ENCODE data around the gene METTL25B. TPM values are rescaled to one million over a fixed set of nuclear protein-coding genes. Genes with fewer than 3 reads are reported as not detected.

METTL25B gene
- total and polyA plus RNA-seq, 2 of the 13 experiments (the other 11 are each of a cell fraction or from before 2014, with no cell fraction given) = 11.9 to 24.0 TPM

- TF ChIP-seq NCOA2 (CRISPR knock-in tag; IDR thresholded peaks at IDR 0.05) (0 out of 2 replicates have a peak, but pooled peaks have one; percentile 42), ZNF20 (CRISPR knock-in tag; IDR thresholded peaks at IDR 0.05) (no peak), KAT7 (CRISPR knock-in tag; IDR thresholded peaks at IDR 0.05; ENCODE audit: borderline replicate concordance) (no peak), PHB2 (IDR thresholded peaks at IDR 0.05; ENCODE audit: partially characterized antibody) (no peak), JUND (CRISPR knock-in tag; IDR thresholded peaks at IDR 0.05) (peak; percentile 61; the same call in 1 of the 2 replicates), ZNF180 (CRISPR knock-in tag; IDR thresholded peaks at IDR 0.05; ENCODE audit: borderline replicate concordance, low read depth) (no peak), KLF16 (CRISPR knock-in tag; IDR thresholded peaks at IDR 0.05) (no peak), TEF (CRISPR knock-in tag; IDR thresholded peaks at IDR 0.05) (no peak), CREB1 (IDR thresholded peaks at IDR 0.05) (no peak), CREB1 (CRISPR knock-in tag; IDR thresholded peaks at IDR 0.05) (no peak), KLF12 (CRISPR knock-in tag; IDR thresholded peaks at IDR 0.05; ENCODE audit: borderline replicate concordance) (no peak), CHD4 (IDR thresholded peaks at IDR 0.05; ENCODE audit: borderline replicate concordance, low read length) (no peak), ZNF18 (CRISPR knock-in tag; IDR thresholded peaks at IDR 0.05; ENCODE audit: insufficient replicate concordance) (no peak), BRD4 (CRISPR knock-in tag; IDR thresholded peaks at IDR 0.05) (no peak), ATF1 (CRISPR knock-in tag; IDR thresholded peaks at IDR 0.05) (no peak), JDP2 (CRISPR knock-in tag; IDR thresholded peaks at IDR 0.05; ENCODE audit: borderline replicate concordance) (no peak), KMT2A (CRISPR knock-in tag; IDR thresholded peaks at IDR 0.05) (no peak), FOXO4 (CRISPR knock-in tag; conservative IDR thresholded peaks at IDR 0.05) (no peak), HNF4A (CRISPR knock-in tag; IDR thresholded peaks at IDR 0.05) (peak; percentile 44), IRF1 (CRISPR knock-in tag; IDR thresholded peaks at IDR 0.05; ENCODE audit: low read depth) (no peak), HCFC1 (IDR thresholded peaks at IDR 0.05; ENCODE audit: low read depth, low read length) (peak; percentile 72), ZFP82 (CRISPR knock-in tag; IDR thresholded peaks at IDR 0.05; ENCODE audit: borderline replicate concordance) (no peak), TRIM24 (CRISPR knock-in tag; IDR thresholded peaks at IDR 0.05) (no peak), ZNF543 (CRISPR knock-in tag; IDR thresholded peaks at IDR 0.05) (no peak), PHF8 (CRISPR knock-in tag; IDR thresholded peaks at IDR 0.05) (peak; percentile 66; the same call in 1 of the 2 replicates), TSC22D2 (CRISPR knock-in tag; IDR thresholded peaks at IDR 0.05; ENCODE audit: borderline replicate concordance) (no peak), FIP1L1 (IDR thresholded peaks at IDR 0.05; ENCODE audit: borderline replicate concordance, insufficient read depth, low read depth, low read length) (no peak)
Measured at GRCh38 chr1:156746728-156747631, 18.7 kb downstream of the METTL25B start (continued).

Measured in HepG2 (cell line).